CD14-positive monocyte (primary cell): ENCODE data around the gene RAB35. TPM values are rescaled to one million over a fixed set of nuclear protein-coding genes. Genes with fewer than 3 reads are reported as not detected.
A peak's percentile ranks its signal among the peaks of the same experiment; 100 is the strongest.

Experiments
- DNase-seq, 3 donors: peaks; one replicate each; pipeline ENCODE4 v3.0.0-alpha.2; 2011 to 2022
- H2AFZ ChIP-seq: 2 replicates; pipeline ENCODE4 v1.6.0; 2012; ENCODE audit warnings: mild to moderate bottlenecking, low read depth, low read length, inconsistent platforms; ENCODE audit not compliant: insufficient read depth, poor library complexity, severe bottlenecking
- H3K27ac ChIP-seq, 2 donors: 1 replicate in 1 of 2; 2 replicates in 1 of 2; pipeline ENCODE4 v1.5.1; 2012 to 2013; ENCODE audit warnings: low read length in 2 of 2, control low read depth in 1 of 2, inconsistent platforms in 1 of 2, low read depth in 1 of 2, mild to moderate bottlenecking in 1 of 2
- H3K27me3 ChIP-seq, 2 donors: one replicate each; pipeline versions ENCODE4 v1.6.0 to v1.6.1; 2011 to 2013; ENCODE audit warnings: low read length in 2 of 2; ENCODE audit not compliant: control insufficient read depth in 2 of 2, insufficient read depth in 2 of 2
- H3K36me3 ChIP-seq, 2 donors: replicated peaks in 1 of 2; 1 replicate in 1 of 2; 2 replicates in 1 of 2; pipeline versions ENCODE4 v1.5.1 to v1.6.1; 2012 to 2013; ENCODE audit warnings: low read length in 2 of 2, control low read depth in 1 of 2, inconsistent platforms in 1 of 2, mild to moderate bottlenecking in 1 of 2; ENCODE audit not compliant: insufficient read depth in 2 of 2, control insufficient read depth in 1 of 2
- H3K4me1 ChIP-seq, 2 donors: 1 replicate in 1 of 2; 2 replicates in 1 of 2; pipeline versions ENCODE4 v1.5.1 to v1.6.1; 2012 to 2013; ENCODE audit warnings: low read length in 2 of 2, control low read depth in 1 of 2, inconsistent platforms in 1 of 2, mild to moderate bottlenecking in 1 of 2, moderate library complexity in 1 of 2; ENCODE audit not compliant: insufficient read depth in 2 of 2, control insufficient read depth in 1 of 2
- H3K4me2 ChIP-seq: replicated peaks from 2 replicates; pipeline ENCODE3; 2012; ENCODE audit warnings: low read length, moderate library complexity, mild to moderate bottlenecking; ENCODE audit not compliant: poor library complexity, severe bottlenecking; ENCODE audit errors: extremely low read depth
- H3K4me3 ChIP-seq, 3 experiments: fragments of 200-600 bp in 1 of 3; sonication (generic) in 1 of 3; replicated peaks in 1 of 3; 1 replicate in 2 of 3; 2 replicates in 1 of 3; pipeline ENCODE4 v1.5.1; 2011 to 2013; ENCODE audit warnings: low read length in 3 of 3, mild to moderate bottlenecking in 3 of 3, control low read depth in 2 of 3, low read depth in 2 of 3, inconsistent platforms in 1 of 3, moderate library complexity in 1 of 3
- H3K79me2 ChIP-seq: 2 replicates; pipeline ENCODE4 v1.6.0; 2012; ENCODE audit warnings: mild to moderate bottlenecking, control low read depth, inconsistent platforms, low read length, moderate library complexity; ENCODE audit not compliant: insufficient read depth
- H3K9ac ChIP-seq: 2 replicates; pipeline ENCODE4 v1.6.0; 2017; ENCODE audit warnings: low read length, mild to moderate bottlenecking; ENCODE audit not compliant: insufficient read depth, poor library complexity, severe bottlenecking
- H3K9me3 ChIP-seq, 2 donors: replicated peaks in 1 of 2; 1 replicate in 1 of 2; 2 replicates in 1 of 2; pipeline versions ENCODE4 v1.5.1 to v1.6.1; 2012 to 2013; ENCODE audit warnings: low read length in 2 of 2, control low read depth in 1 of 2; ENCODE audit not compliant: control insufficient read depth in 1 of 2, insufficient read depth in 1 of 2
- H4K20me1 ChIP-seq: 2 replicates; pipeline ENCODE4 v1.6.0; 2012; ENCODE audit warnings: mild to moderate bottlenecking, low read length, control low read depth, moderate library complexity; ENCODE audit not compliant: insufficient read depth
- H3K27ac Mint-ChIP-seq, 7 donors: one replicate each; pipeline ENCODE4 v1.8.0; 2020; ENCODE audit warnings: mild to moderate bottlenecking in 7 of 7, mixed read lengths in 7 of 7, moderate library complexity in 6 of 7, inconsistent platforms in 2 of 7
- H3K27me3 Mint-ChIP-seq, 3 donors: one replicate each; pipeline ENCODE4 v1.8.0; 2021 to 2022; ENCODE audit warnings: low read depth in 3 of 3, mild to moderate bottlenecking in 3 of 3, mixed read lengths in 3 of 3, moderate library complexity in 3 of 3, inconsistent platforms in 1 of 3
- H3K36me3 Mint-ChIP-seq, 2 donors: one replicate each; pipeline ENCODE4 v1.8.0; 2020; ENCODE audit warnings: mixed read lengths in 2 of 2, inconsistent platforms in 1 of 2, mild to moderate bottlenecking in 1 of 2
- H3K4me1 Mint-ChIP-seq: one replicate; pipeline ENCODE4 v1.8.0; 2020; ENCODE audit warnings: mild to moderate bottlenecking, mixed read lengths
- H3K4me3 Mint-ChIP-seq, 2 donors: one replicate each; pipeline ENCODE4 v1.8.0; 2020; ENCODE audit warnings: mild to moderate bottlenecking in 2 of 2, mixed read lengths in 2 of 2, moderate library complexity in 1 of 2
- H3K9me3 Mint-ChIP-seq, 7 donors: one replicate each; pipeline ENCODE4 v1.8.0; 2020 to 2022; ENCODE audit warnings: mixed read lengths in 7 of 7, mild to moderate bottlenecking in 6 of 7, moderate library complexity in 6 of 7, inconsistent platforms in 2 of 7
- WGBS: methylation state at CpG from one replicate; pipeline ENCODE4 v1.1.5; 2013; ENCODE audit warnings: missing lambda C conversion rate; ENCODE audit not compliant: insufficient coverage; 5-methylcytosine and 5-hydroxymethylcytosine counted together
- intact Hi-C, 2 donors: fragments of 100-400 bp; cut with micrococcal nuclease; formaldehyde crosslinking; loops; one replicate each; pipeline versions ENCODE4 v1.15.0 to v1.15.1; 2023
- polyA plus RNA-seq, 3 donors: library from polyadenylated mRNA; depleted of rRNA in 1 of 3; unstranded in 2 of 3; stranded (reverse) in 1 of 3; fragments of 300-500 nt in 2 of 3; fragments of >200 nt in 1 of 3; fragmentation: Illumina TruSeq in 2 of 3; gene quantifications; 1 replicate in 2 of 3; 2 replicates in 1 of 3; pipeline ENCODE4 v1.2.3, GENCODE V29; 2012 to 2021
- TF ChIP-seq, protein P1 (sequence below): fragments of 200-600 bp; IDR thresholded peaks from one replicate; pipeline ENCODE4 v1.8.0; 2022; ENCODE audit warnings: antibody characterized with exemption, mild to moderate bottlenecking

The RAB35 gene
- polyA plus RNA-seq, 3 donors: 20.4 to 27.3 (median 21.6) TPM

DNA sequence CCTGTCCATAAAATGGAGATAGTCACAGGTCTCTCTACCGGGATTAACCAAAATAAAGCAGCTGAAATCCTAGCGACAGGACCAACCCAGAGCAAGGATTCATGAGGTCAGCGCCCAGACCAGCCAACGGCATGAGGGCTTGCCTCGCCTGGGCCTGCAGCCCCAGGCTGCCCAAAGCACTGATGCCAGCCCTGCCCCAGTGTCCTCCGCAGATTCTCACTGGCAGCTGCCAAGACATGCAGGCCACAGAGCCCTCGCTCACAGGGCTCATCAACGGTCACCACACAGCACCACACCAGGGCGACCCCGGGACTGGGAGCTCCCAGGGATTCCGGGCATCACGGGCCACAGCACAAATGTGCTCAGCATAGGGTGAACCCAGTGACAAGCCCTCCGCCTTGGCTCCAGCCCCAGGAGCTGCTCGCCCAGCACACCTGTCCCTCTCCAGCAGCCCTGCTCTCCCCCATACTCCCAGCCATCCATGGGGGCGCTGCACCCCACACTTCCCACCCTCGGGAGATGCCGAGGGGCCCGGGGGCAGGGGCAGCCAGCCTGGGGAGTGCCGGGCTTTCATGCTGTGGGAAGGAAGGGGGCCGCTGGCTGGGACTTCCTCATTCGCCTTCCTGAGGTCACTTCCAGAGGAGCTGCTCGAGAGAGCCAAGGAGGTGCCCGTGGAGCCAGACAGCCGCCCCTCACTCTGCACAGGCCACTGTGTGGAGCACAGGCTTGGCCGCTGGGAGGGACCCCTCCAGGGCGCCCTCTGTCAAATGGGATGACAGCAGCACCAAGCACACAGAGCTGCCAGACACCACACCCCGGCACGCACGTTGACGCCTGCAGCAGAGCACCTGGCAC is 14.1 kb downstream of the RAB35 start:
- Mint-ChIP-seq H3K9me3 (no peaks in the 10 kb centered on the region), H3K4me3 (peak overlapping the region in 1 of 2 donors; percentile 52), H3K4me1 (peaks cover 10% of the 10 kb centered on the region), H3K27me3 (no peaks in the 10 kb centered on the region), H3K27ac (peak overlapping the region in 4 of 7 donors; percentile 46 to 80 (median 54)), H3K36me3 (peaks cover 78 to 98% of the 10 kb centered on the region in 2 donors)
- peaks cover 98% of the 10 kb centered on the region for H4K20me1 ChIP-seq
- H2AFZ ChIP-seq: no peak overlapping the region
- peak overlapping the region; percentile 8 for H3K4me2 ChIP-seq
- 71% methylated on average over 26 of the region's 30 CpGs for WGBS
- H3K4me1 ChIP-seq: peaks cover 8 to 19% of the 10 kb centered on the region in 2 donors
- DNase-seq: no peak
- TF ChIP-seq, protein P1, sequence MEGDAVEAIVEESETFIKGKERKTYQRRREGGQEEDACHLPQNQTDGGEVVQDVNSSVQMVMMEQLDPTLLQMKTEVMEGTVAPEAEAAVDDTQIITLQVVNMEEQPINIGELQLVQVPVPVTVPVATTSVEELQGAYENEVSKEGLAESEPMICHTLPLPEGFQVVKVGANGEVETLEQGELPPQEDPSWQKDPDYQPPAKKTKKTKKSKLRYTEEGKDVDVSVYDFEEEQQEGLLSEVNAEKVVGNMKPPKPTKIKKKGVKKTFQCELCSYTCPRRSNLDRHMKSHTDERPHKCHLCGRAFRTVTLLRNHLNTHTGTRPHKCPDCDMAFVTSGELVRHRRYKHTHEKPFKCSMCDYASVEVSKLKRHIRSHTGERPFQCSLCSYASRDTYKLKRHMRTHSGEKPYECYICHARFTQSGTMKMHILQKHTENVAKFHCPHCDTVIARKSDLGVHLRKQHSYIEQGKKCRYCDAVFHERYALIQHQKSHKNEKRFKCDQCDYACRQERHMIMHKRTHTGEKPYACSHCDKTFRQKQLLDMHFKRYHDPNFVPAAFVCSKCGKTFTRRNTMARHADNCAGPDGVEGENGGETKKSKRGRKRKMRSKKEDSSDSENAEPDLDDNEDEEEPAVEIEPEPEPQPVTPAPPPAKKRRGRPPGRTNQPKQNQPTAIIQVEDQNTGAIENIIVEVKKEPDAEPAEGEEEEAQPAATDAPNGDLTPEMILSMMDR: no peak
- intact Hi-C loops: no loop called here
- H3K9ac ChIP-seq: no peak overlapping the region
- H3K79me2 ChIP-seq: peaks cover 88% of the 10 kb centered on the region
- peaks cover 77 to 100% of the 10 kb centered on the region in 2 donors for H3K36me3 ChIP-seq
- H3K27ac ChIP-seq: no peak overlapping the region
- no peak overlapping the region for H3K4me3 ChIP-seq
- H3K27me3 ChIP-seq: no peaks in the 10 kb centered on the region
- no peaks in the 10 kb centered on the region for H3K9me3 ChIP-seq

- Histone ChIP-seq H4K20me1 (peaks cover 98% of the 10 kb centered on the region), H2AFZ (no peak overlapping the region), H3K4me2 (no peak overlapping the region), H3K4me1 (peaks cover 8 to 19% of the 10 kb centered on the region in 2 donors), H3K79me2 (peaks cover 80% of the 10 kb centered on the region), H3K27ac (peak overlapping the region in 1 of 2 donors; percentile 29), H3K27me3 (no peaks in the 10 kb centered on the region), H3K9me3 (no peaks in the 10 kb centered on the region), H3K9ac (no peak overlapping the region), H3K36me3 (peaks cover 85 to 100% of the 10 kb centered on the region in 2 donors), H3K4me3 (no peak overlapping the region)
- peak overlapping the region in 2 of 7 donors; percentile 19 to 50 for H3K27ac Mint-ChIP-seq
- DNase-seq: no peak
- H3K36me3 Mint-ChIP-seq: peaks cover 79 to 98% of the 10 kb centered on the region in 2 donors
- intact Hi-C loops: no loop called here
- WGBS: 90% methylated on average over 13 of the region's 13 CpGs
- H3K9me3 Mint-ChIP-seq: no peaks in the 10 kb centered on the region
- no peaks in the 10 kb centered on the region for H3K27me3 Mint-ChIP-seq
- H3K4me3 Mint-ChIP-seq: no peak overlapping the region
- H3K4me1 Mint-ChIP-seq: peaks cover 10% of the 10 kb centered on the region
- TF ChIP-seq, protein P1: no peak
These were observed 14.9 kb downstream of the RAB35 start for GRCh38 chr12:120101617-120102016.
